ENCODE data around the gene DPP6. TPM values are rescaled to one million over a fixed set of nuclear protein-coding genes. Genes with fewer than 3 reads are reported as not detected.

DPP6 gene
- total RNA-seq, 2 experiments from 2014 or later: not detected

DNA sequence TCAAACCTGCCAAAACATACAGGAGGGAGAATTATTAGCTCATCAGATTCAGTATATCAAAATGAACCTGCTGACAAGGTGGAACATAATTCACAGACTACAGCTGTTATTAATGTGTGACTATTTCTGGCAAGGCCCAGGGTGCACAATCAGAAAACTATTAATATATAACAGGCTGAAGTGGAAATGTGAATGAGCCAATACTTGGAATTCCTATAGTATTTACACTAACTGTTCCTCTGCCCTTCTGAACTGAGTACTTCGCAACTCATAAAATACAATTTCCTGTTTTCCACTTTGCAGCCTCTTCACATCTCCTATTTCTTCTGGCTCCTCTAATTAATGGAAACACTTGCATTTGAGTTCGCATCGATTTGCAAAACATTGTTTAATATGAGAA, 330.8 kb downstream of the DPP6 start:
- no peaks in the 10 kb centered on the region for H3K4me1 ChIP-seq (ENCODE audit: insufficient read depth, low read length)
- H3K9me3 Mint-ChIP-seq: peaks cover 16% of the 10 kb centered on the region
- ChIA-PET POLR2A (no interaction called here), CTCF (no interaction called here)
- intact Hi-C loops (cut with DNase I, micrococcal nuclease): no loop called here
- no peaks in the 10 kb centered on the region for H3K36me3 ChIP-seq (ENCODE audit: insufficient read depth, low read length)
- ATAC-seq (ENCODE audit: poor library complexity): no peak
- peaks cover 0 to 19% of the 10 kb centered on the region in 2 experiments for H3K9me3 ChIP-seq (ENCODE audit: control insufficient read depth in 1 of 2, insufficient read depth in 1 of 2, low read length in 2 of 2)
- TF ChIP-seq, protein P1, sequence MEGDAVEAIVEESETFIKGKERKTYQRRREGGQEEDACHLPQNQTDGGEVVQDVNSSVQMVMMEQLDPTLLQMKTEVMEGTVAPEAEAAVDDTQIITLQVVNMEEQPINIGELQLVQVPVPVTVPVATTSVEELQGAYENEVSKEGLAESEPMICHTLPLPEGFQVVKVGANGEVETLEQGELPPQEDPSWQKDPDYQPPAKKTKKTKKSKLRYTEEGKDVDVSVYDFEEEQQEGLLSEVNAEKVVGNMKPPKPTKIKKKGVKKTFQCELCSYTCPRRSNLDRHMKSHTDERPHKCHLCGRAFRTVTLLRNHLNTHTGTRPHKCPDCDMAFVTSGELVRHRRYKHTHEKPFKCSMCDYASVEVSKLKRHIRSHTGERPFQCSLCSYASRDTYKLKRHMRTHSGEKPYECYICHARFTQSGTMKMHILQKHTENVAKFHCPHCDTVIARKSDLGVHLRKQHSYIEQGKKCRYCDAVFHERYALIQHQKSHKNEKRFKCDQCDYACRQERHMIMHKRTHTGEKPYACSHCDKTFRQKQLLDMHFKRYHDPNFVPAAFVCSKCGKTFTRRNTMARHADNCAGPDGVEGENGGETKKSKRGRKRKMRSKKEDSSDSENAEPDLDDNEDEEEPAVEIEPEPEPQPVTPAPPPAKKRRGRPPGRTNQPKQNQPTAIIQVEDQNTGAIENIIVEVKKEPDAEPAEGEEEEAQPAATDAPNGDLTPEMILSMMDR (IDR thresholded peaks at IDR 0.05): no peak
- DNase-seq: no peak
- H3K4me3 ChIP-seq (ENCODE audit: low read length): no peak overlapping the region
- H3K27me3 Mint-ChIP-seq: no peaks in the 10 kb centered on the region
- H3K36me3 Mint-ChIP-seq (ENCODE audit: low read depth): no peaks in the 10 kb centered on the region
- H3K27ac ChIP-seq (ENCODE audit: low read depth in 1 of 2, low read length in 2 of 2): no peak overlapping the region
- H3K27me3 ChIP-seq (ENCODE audit: control insufficient read depth in 1 of 2, insufficient read depth in 2 of 2, low read length in 2 of 2): no peaks in the 10 kb centered on the region
- no peaks in the 10 kb centered on the region for H3K4me1 Mint-ChIP-seq (ENCODE audit: low read depth)
- no peak overlapping the region for H3K27ac Mint-ChIP-seq
- no peak overlapping the region for H3K4me3 Mint-ChIP-seq

DNA sequence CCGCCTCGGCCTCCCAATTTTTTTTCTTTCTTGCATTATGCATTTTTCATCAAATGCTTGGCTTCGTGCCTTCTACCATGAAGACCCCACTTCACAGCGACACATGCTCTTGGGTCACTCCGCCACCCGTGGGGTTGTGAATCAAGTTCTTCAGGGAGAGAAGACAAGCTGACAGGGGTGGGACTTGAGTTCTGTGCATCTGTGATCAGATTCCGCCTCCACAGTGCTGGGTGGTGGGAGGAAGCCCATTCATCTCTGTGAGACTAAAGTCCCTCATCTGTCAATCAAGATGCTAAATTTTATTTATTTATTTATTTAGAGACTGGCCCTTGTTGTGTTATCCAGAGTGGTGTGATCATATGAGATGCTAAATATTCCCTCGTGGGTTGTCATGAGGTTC, 333.0 kb downstream of the DPP6 start:
- intact Hi-C loops (cut with DNase I, micrococcal nuclease): no loop called here
- Histone ChIP-seq H3K4me3 (ENCODE audit: low read length) (no peak overlapping the region), H3K36me3 (ENCODE audit: insufficient read depth, low read length) (no peaks in the 10 kb centered on the region), H3K27me3 (ENCODE audit: control insufficient read depth in 1 of 2, insufficient read depth in 2 of 2, low read length in 2 of 2) (no peaks in the 10 kb centered on the region), H3K9me3 (ENCODE audit: control insufficient read depth in 1 of 2, insufficient read depth in 1 of 2, low read length in 2 of 2) (peaks cover 0 to 19% of the 10 kb centered on the region in 2 experiments), H3K27ac (ENCODE audit: low read depth in 1 of 2, low read length in 2 of 2) (no peak overlapping the region), H3K4me1 (ENCODE audit: insufficient read depth, low read length) (no peaks in the 10 kb centered on the region)
- Mint-ChIP-seq H3K4me1 (ENCODE audit: low read depth) (no peaks in the 10 kb centered on the region), H3K9me3 (peaks cover 10% of the 10 kb centered on the region), H3K27ac (no peak overlapping the region), H3K27me3 (no peaks in the 10 kb centered on the region), H3K4me3 (no peak overlapping the region), H3K36me3 (ENCODE audit: low read depth) (no peaks in the 10 kb centered on the region)
- ChIA-PET CTCF (no interaction called here), POLR2A (no interaction called here)
- TF ChIP-seq, protein P1 (IDR thresholded peaks at IDR 0.05): no peak
- DNase-seq (no peak), ATAC-seq (ENCODE audit: poor library complexity) (no peak)

DNA sequence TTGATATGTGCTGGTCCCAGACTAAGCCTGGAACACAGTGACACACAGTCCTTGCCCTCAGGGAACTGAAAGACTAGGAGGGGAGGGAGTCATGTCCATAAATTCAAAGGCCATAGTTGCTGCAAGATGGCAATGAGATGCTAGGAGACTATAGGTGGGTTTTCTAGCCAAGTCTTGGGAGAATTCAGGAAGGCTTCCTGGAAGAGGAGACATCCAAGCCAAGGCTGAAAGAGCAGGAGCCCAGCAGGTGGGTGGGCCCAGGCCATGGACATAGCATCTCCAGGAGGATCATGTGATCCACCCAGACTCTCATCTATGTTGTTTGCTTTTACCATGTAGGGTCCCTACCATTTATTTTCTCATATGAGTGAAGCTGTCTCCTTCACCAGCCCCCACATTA, 335.1 kb downstream of the DPP6 start:
- peaks cover 0 to 19% of the 10 kb centered on the region in 2 experiments for H3K9me3 ChIP-seq (ENCODE audit: control insufficient read depth in 1 of 2, insufficient read depth in 1 of 2, low read length in 2 of 2)
- Mint-ChIP-seq H3K9me3 (peaks cover 9% of the 10 kb centered on the region), H3K27ac (no peak overlapping the region), H3K4me3 (no peak overlapping the region), H3K36me3 (ENCODE audit: low read depth) (no peaks in the 10 kb centered on the region), H3K4me1 (ENCODE audit: low read depth) (no peaks in the 10 kb centered on the region), H3K27me3 (no peaks in the 10 kb centered on the region)
- ATAC-seq (ENCODE audit: poor library complexity): no peak
- H3K27me3 ChIP-seq (ENCODE audit: control insufficient read depth in 1 of 2, insufficient read depth in 2 of 2, low read length in 2 of 2): no peaks in the 10 kb centered on the region
- DNase-seq: no peak
- ChIA-PET CTCF (no interaction called here), POLR2A (no interaction called here)
- no peaks in the 10 kb centered on the region for H3K36me3 ChIP-seq (ENCODE audit: insufficient read depth, low read length)
- TF ChIP-seq, protein P1 (IDR thresholded peaks at IDR 0.05): no peak
- H3K27ac ChIP-seq (ENCODE audit: low read depth in 1 of 2, low read length in 2 of 2): no peak overlapping the region
- intact Hi-C loops (cut with DNase I, micrococcal nuclease): no loop called here
- no peak overlapping the region for H3K4me3 ChIP-seq (ENCODE audit: low read length)
- no peaks in the 10 kb centered on the region for H3K4me1 ChIP-seq (ENCODE audit: insufficient read depth, low read length)

Measured in CD4-positive, alpha-beta T cell (primary cell).